GM23338 (cell line): ENCODE measurements around the gene EPGN. TPM values are rescaled to one million over a fixed set of nuclear protein-coding genes. Genes with fewer than 3 reads are reported as not detected.

Source experiments
- ATAC-seq: fragments of 200-7000 bp; cut with Tn5 transposase; 3 replicates; pipeline ENCODE4 v1.9.1; 2020
- DNase-seq: peaks from one replicate; pipeline ENCODE4 v3.0.0-alpha.2; 2015; ENCODE audit warnings: low spot score
- H2AFZ ChIP-seq: fragments of 200-600 bp; sonication (generic); 2 replicates; pipeline ENCODE4 v1.8.0; 2016; ENCODE audit warnings: antibody characterized with exemption, mild to moderate bottlenecking, moderate library complexity
- H3F3A ChIP-seq: fragments of 200-600 bp; sonication (generic); replicated peaks from 2 replicates; pipeline ENCODE4 v1.8.0; 2017; ENCODE audit warnings: antibody characterized with exemption, mixed run types, low read depth
- H3K27ac ChIP-seq: fragments of 200-600 bp; sonication (generic); 2 replicates; pipeline ENCODE4 v1.6.1; 2016; ENCODE audit warnings: low read depth
- H3K27me3 ChIP-seq: fragments of 200-600 bp; sonication (generic); 2 replicates; pipeline ENCODE4 v1.8.0; 2016; ENCODE audit warnings: mild to moderate bottlenecking, mixed run types, moderate library complexity; ENCODE audit not compliant: insufficient read depth
- H3K36me3 ChIP-seq: fragments of 200-600 bp; sonication (generic); 2 replicates; pipeline ENCODE4 v1.8.0; 2016; ENCODE audit warnings: mild to moderate bottlenecking; ENCODE audit not compliant: insufficient read depth
- H3K4me1 ChIP-seq: fragments of 200-600 bp; sonication (generic); 2 replicates; pipeline ENCODE4 v1.8.0; 2016; ENCODE audit warnings: mild to moderate bottlenecking, moderate library complexity; ENCODE audit not compliant: insufficient read depth
- H3K4me2 ChIP-seq: fragments of 200-600 bp; sonication (generic); 2 replicates; pipeline ENCODE4 v1.7.1; 2017; ENCODE audit warnings: mixed run types
- H3K4me3 ChIP-seq: fragments of 200-600 bp; sonication (generic); 2 replicates; pipeline ENCODE4 v1.6.1; 2016; ENCODE audit warnings: mixed run types
- H3K79me2 ChIP-seq: fragments of 200-600 bp; sonication (generic); replicated peaks from 2 replicates; pipeline ENCODE4 v1.8.0; 2017; ENCODE audit warnings: mild to moderate bottlenecking; ENCODE audit not compliant: insufficient read depth
- H3K9me2 ChIP-seq: fragments of 200-600 bp; sonication (generic); 2 replicates; pipeline ENCODE4 v1.8.0; 2017; ENCODE audit not compliant: insufficient read depth
- H4K20me1 ChIP-seq: fragments of 200-600 bp; sonication (generic); replicated peaks from 2 replicates; pipeline ENCODE4 v1.8.0; 2017; ENCODE audit warnings: mild to moderate bottlenecking; ENCODE audit not compliant: insufficient read depth
- H3K27ac Mint-ChIP-seq: 2 replicates; pipeline ENCODE4 v1.8.0; 2020; ENCODE audit warnings: inconsistent platforms, mild to moderate bottlenecking, moderate library complexity, mixed read lengths
- H3K27me3 Mint-ChIP-seq: 3 replicates; pipeline ENCODE4 v1.8.0; 2022; ENCODE audit warnings: low read depth, mild to moderate bottlenecking, moderate library complexity, mixed read lengths, inconsistent platforms; ENCODE audit not compliant: insufficient read depth, poor library complexity
- H3K36me3 Mint-ChIP-seq: 3 replicates; pipeline ENCODE4 v1.8.0; 2021; ENCODE audit warnings: low read depth, mild to moderate bottlenecking, inconsistent platforms, moderate library complexity, mixed read lengths
- H3K4me1 Mint-ChIP-seq: 3 replicates; pipeline ENCODE4 v1.8.0; 2020; ENCODE audit warnings: mild to moderate bottlenecking, inconsistent platforms, mixed read lengths
- H3K4me3 Mint-ChIP-seq: 3 replicates; pipeline ENCODE4 v1.8.0; 2021; ENCODE audit warnings: moderate library complexity, mild to moderate bottlenecking, inconsistent platforms, mixed read lengths
- H3K9me3 Mint-ChIP-seq: 3 replicates; pipeline ENCODE4 v1.8.0; 2020; ENCODE audit warnings: moderate library complexity, mild to moderate bottlenecking, inconsistent platforms, mixed read lengths
- CREB1 ChIP-seq: fragments of 250-450 bp; sonication (Bioruptor Pico); IDR thresholded peaks from 2 replicates; pipeline ENCODE4 v1.5.0; 2020; ENCODE audit warnings: low read depth, mild to moderate bottlenecking, moderate library complexity
- EZH2 ChIP-seq: fragments of 200-600 bp; sonication (generic); IDR thresholded peaks from one replicate; pipeline ENCODE4 v1.8.0; 2017; ENCODE audit warnings: antibody characterized with exemption, mild to moderate bottlenecking, low read depth; ENCODE audit not compliant: unreplicated experiment
- EZH2phosphoT487 ChIP-seq: fragments of 200-600 bp; sonication (generic); IDR thresholded peaks from one replicate; pipeline ENCODE4 v1.8.1; 2018; ENCODE audit warnings: antibody characterized with exemption; ENCODE audit not compliant: unreplicated experiment
- JUNB ChIP-seq: IDR thresholded peaks from one replicate; pipeline ENCODE4 v1.6.1; 2016; ENCODE audit warnings: antibody characterized with exemption; ENCODE audit not compliant: unreplicated experiment
- NANOG ChIP-seq: IDR thresholded peaks from 2 replicates; pipeline ENCODE4 v1.6.1; 2016; ENCODE audit warnings: antibody characterized with exemption, borderline replicate concordance
- POLR2AphosphoS5 ChIP-seq: IDR thresholded peaks from 2 replicates; pipeline ENCODE4 v1.6.1; 2016; ENCODE audit warnings: antibody characterized with exemption, low read depth
- REST ChIP-seq: IDR thresholded peaks from one replicate; pipeline ENCODE4 v1.6.1; 2018; ENCODE audit warnings: antibody characterized with exemption; ENCODE audit not compliant: unreplicated experiment
- STAT1 ChIP-seq: IDR thresholded peaks from one replicate; pipeline ENCODE4 v1.6.1; 2016; ENCODE audit warnings: antibody characterized with exemption; ENCODE audit not compliant: unreplicated experiment
- ZNF114 ChIP-seq: fragments of 250-450 bp; sonication (Bioruptor Pico); IDR thresholded peaks from 2 replicates; pipeline ENCODE4 v1.5.0; 2020; ENCODE audit warnings: mild to moderate bottlenecking, moderate library complexity
- ZNF331 ChIP-seq: fragments of 250-450 bp; sonication (Bioruptor Pico); IDR thresholded peaks from 2 replicates; pipeline ENCODE4 v1.5.0; 2020; ENCODE audit warnings: low read depth, mild to moderate bottlenecking, moderate library complexity
- ZNF462 ChIP-seq: fragments of 250-450 bp; sonication (Bioruptor Pico); IDR thresholded peaks from 2 replicates; pipeline ENCODE4 v1.5.0; 2020; ENCODE audit warnings: mild to moderate bottlenecking, moderate library complexity
- polyA plus RNA-seq: library from polyadenylated mRNA; unstranded; fragments of >200 nt; fragmentation: Nextera tagmentation; extraction: Ambion mirVana; gene quantifications from 2 replicates; pipeline ENCODE4 v1.2.1, GENCODE V29; 2016
- total RNA-seq: library from RNA; depleted of rRNA; stranded (reverse); fragments of >200 nt; shearing (Covaris generic); gene quantifications from 2 replicates; pipeline ENCODE4 v1.2.3, GENCODE V29; 2014
- TF ChIP-seq, protein P1 (sequence below), 2 experiments: fragments of 200-600 bp in 1 of 2; sonication (generic) in 1 of 2; conservative IDR thresholded peaks; 2 replicates each; pipeline versions ENCODE4 v1.5.1 to v1.6.1; 2016 to 2017; ENCODE audit warnings: antibody characterized with exemption in 2 of 2, low read depth in 2 of 2, mild to moderate bottlenecking in 2 of 2, moderate library complexity in 1 of 2
- TF ChIP-seq, protein P2 (sequence below): IDR thresholded peaks from 2 replicates; pipeline ENCODE4 v1.6.1; 2016; ENCODE audit warnings: antibody characterized with exemption

EPGN gene
- total and polyA plus RNA-seq, 2 experiments from 2014 or later, result not detected

DNA sequence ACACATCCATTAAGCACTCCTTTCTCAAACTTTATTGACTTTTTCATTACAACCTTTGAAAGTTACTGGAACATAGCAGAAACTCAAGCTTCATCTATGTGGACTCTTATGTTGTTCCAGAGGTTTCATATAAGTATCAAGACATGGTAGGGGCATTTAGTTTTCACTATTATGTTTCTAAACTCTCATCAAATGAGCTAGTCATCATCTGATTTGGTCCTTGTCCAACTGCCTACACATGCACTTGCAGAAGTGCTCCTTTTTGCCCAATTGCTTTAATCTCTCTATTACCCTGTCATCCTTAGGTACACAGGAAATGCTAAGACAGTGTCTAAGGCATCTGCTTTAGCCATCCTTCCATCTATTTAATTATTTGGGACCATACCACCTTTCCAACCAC lies 42.2 kb upstream of the EPGN start:
- Histone ChIP-seq H3K27ac (no peak overlapping the region), H3K79me2 (no peaks in the 10 kb centered on the region), H3F3A (no peaks in the 10 kb centered on the region), H3K36me3 (no peaks in the 10 kb centered on the region), H3K27me3 (no peaks in the 10 kb centered on the region), H3K9me2 (no peaks in the 10 kb centered on the region), H3K4me2 (no peak overlapping the region), H4K20me1 (no peaks in the 10 kb centered on the region), H3K4me1 (no peaks in the 10 kb centered on the region), H3K4me3 (no peak overlapping the region), H2AFZ (no peak overlapping the region)
- Mint-ChIP-seq H3K27ac (no peak overlapping the region), H3K27me3 (no peaks in the 10 kb centered on the region), H3K9me3 (no peaks in the 10 kb centered on the region), H3K36me3 (no peaks in the 10 kb centered on the region; the same call in 2 of the 3 replicates), H3K4me1 (no peaks in the 10 kb centered on the region), H3K4me3 (no peak overlapping the region)
- no peak for TF ChIP-seq ZNF462 (CRISPR knock-in tag)
- TF ChIP-seq CREB1 (CRISPR knock-in tag), result no peak
- TF ChIP-seq, protein P1, sequence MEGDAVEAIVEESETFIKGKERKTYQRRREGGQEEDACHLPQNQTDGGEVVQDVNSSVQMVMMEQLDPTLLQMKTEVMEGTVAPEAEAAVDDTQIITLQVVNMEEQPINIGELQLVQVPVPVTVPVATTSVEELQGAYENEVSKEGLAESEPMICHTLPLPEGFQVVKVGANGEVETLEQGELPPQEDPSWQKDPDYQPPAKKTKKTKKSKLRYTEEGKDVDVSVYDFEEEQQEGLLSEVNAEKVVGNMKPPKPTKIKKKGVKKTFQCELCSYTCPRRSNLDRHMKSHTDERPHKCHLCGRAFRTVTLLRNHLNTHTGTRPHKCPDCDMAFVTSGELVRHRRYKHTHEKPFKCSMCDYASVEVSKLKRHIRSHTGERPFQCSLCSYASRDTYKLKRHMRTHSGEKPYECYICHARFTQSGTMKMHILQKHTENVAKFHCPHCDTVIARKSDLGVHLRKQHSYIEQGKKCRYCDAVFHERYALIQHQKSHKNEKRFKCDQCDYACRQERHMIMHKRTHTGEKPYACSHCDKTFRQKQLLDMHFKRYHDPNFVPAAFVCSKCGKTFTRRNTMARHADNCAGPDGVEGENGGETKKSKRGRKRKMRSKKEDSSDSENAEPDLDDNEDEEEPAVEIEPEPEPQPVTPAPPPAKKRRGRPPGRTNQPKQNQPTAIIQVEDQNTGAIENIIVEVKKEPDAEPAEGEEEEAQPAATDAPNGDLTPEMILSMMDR (conservative IDR thresholded peaks at IDR 0.05; ENCODE audit: low read depth in 2 of 2), result no peak
- no peak for TF ChIP-seq ZNF114 (CRISPR knock-in tag)
- TF ChIP-seq EZH2phosphoT487, result no peak
- TF ChIP-seq NANOG, result no peak
- no peak for TF ChIP-seq JUNB
- no peak for TF ChIP-seq EZH2
- no peak for TF ChIP-seq POLR2AphosphoS5
- TF ChIP-seq, protein P2, sequence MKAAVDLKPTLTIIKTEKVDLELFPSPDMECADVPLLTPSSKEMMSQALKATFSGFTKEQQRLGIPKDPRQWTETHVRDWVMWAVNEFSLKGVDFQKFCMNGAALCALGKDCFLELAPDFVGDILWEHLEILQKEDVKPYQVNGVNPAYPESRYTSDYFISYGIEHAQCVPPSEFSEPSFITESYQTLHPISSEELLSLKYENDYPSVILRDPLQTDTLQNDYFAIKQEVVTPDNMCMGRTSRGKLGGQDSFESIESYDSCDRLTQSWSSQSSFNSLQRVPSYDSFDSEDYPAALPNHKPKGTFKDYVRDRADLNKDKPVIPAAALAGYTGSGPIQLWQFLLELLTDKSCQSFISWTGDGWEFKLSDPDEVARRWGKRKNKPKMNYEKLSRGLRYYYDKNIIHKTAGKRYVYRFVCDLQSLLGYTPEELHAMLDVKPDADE, result no peak
- no peak for TF ChIP-seq ZNF331 (CRISPR knock-in tag)
- no peak for TF ChIP-seq STAT1
- no peak for TF ChIP-seq REST
- DNase-seq (no peak), ATAC-seq (no peak)
